ENCODE data around the gene ZNF276.
A peak's percentile ranks its signal among the peaks of the same experiment; 100 is the strongest.

DNA sequence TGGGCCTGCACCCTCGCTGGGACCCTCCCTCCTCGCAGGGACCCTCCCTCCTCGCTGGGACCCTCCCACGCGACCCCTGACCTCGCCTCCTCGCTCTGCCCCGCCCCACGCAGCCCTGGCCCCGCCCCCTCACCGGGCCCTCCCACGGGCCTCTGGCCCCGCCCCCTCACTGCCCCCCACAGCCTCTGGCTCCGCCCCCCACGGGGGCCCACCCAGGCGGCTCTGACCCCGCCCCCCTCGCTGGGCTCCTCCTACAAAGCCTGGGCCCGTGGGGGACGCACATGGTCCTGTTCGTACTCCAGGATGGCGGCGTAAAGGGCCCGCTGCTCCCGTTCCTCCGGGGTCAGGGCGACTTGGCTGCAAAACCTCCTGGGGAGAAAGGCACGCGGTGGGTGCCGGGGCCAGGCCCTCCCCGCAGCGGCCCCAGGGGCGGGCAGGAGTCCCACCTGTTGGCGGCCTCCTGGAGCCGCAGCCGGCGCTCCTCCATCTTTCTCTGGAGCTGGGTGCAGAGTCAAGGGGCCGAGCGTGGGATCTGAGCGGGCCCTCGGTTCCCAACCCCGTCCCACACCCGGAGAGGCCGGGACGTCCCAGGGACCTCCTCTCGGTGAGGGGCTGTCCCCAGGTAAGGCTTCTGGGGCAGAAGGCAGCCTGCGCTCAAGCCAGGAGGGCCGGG is 9.6 kb upstream of the ZNF276 start:
- TF ChIP-seq POLR2A (IDR thresholded peaks at IDR 0.05; ENCODE audit: low read depth, low read length): no peak
- no peak for TF ChIP-seq PAX5 (IDR thresholded peaks at IDR 0.05; ENCODE audit: insufficient read depth, low read length, severe bottlenecking)
- peak; percentile 60; the same call in 1 of the 2 replicates for TF ChIP-seq POLR2AphosphoS5 (IDR thresholded peaks at IDR 0.05; ENCODE audit: low read depth, low read length)
- peak; percentile 61 for TF ChIP-seq TAF1 (IDR thresholded peaks at IDR 0.05; ENCODE audit: low read depth, low read length)
- no peak for TF ChIP-seq POU2F2 (IDR thresholded peaks at IDR 0.05; ENCODE audit: low read depth, low read length)
- no peak for TF ChIP-seq SPI1 (IDR thresholded peaks at IDR 0.05; ENCODE audit: low read depth, low read length)
